ENCODE data around the gene APOBEC3B.
"Not testable (repeated sequence)": the region's sequence is repeated elsewhere in the genome, so short reads cannot be mapped to it uniquely, and the experiment has no call there.

Gene APOBEC3B

GRCh38 chr22:38956551-38956950, 25.6 kb upstream of the APOBEC3B start:
- DNase-seq, result no peak
- Histone ChIP-seq H3K9me3 (ENCODE audit: severe bottlenecking) (no peaks in the 10 kb centered on the region), H3K27me3 (ENCODE audit: insufficient read depth, low read depth, severe bottlenecking) (no peaks in the 10 kb centered on the region), H3K27ac (no peak overlapping the region), H3K36me3 (no peaks in the 10 kb centered on the region), H3K4me3 (ENCODE audit: low read depth, low read length) (no peak overlapping the region)
- no peak for TF ChIP-seq CTCF (IDR thresholded peaks at IDR 0.05; ENCODE audit: low read depth, low read length)

- no peaks in the 10 kb centered on the region for H3K27me3 ChIP-seq (ENCODE audit: insufficient read depth, low read depth, severe bottlenecking)
- TF ChIP-seq CTCF (IDR thresholded peaks at IDR 0.05; ENCODE audit: low read depth, low read length), result no peak
- H3K9me3 ChIP-seq (ENCODE audit: severe bottlenecking), result no peaks in the 10 kb centered on the region
- DNase-seq, result no peak
- H3K4me3 ChIP-seq (ENCODE audit: low read depth, low read length), result no peak within 1 kb of the TSS
- H3K27ac ChIP-seq, result no peak within 1 kb of the TSS
- no peaks in the 10 kb centered on the region for H3K36me3 ChIP-seq
Observed at GRCh38 chr22:38957046-38957770, 24.9 kb upstream of the APOBEC3B start, which contains the start of gene APOBEC3A. TSS of gene APOBEC3A (plus strand) at chr22:38957609. CDS start at chr22:38957692, 83 bp downstream.

GRCh38 chr22:38957808-38958650, 24.1 kb upstream of the APOBEC3B start:
- no peak for TF ChIP-seq CTCF (IDR thresholded peaks at IDR 0.05; ENCODE audit: low read depth, low read length)
- DNase-seq, result no peak
- Histone ChIP-seq H3K36me3 (no peaks in the 10 kb centered on the region), H3K9me3 (ENCODE audit: severe bottlenecking) (no peaks in the 10 kb centered on the region), H3K27me3 (ENCODE audit: insufficient read depth, low read depth, severe bottlenecking) (no peaks in the 10 kb centered on the region), H3K4me3 (ENCODE audit: low read depth, low read length) (no peak overlapping the region), H3K27ac (no peak overlapping the region)

- not testable (repeated sequence) for H3K9me3 ChIP-seq (ENCODE audit: severe bottlenecking); H3K27me3 ChIP-seq (ENCODE audit: insufficient read depth, low read depth, severe bottlenecking); H3K27ac ChIP-seq; H3K4me3 ChIP-seq (ENCODE audit: low read depth, low read length); H3K36me3 ChIP-seq; DNase-seq
Observed at GRCh38 chr22:38958651-38958943, 23.6 kb upstream of the APOBEC3B start.

- H3K27ac ChIP-seq, result no peak overlapping the region
- no peak for TF ChIP-seq CTCF (IDR thresholded peaks at IDR 0.05; ENCODE audit: low read depth, low read length)
- H3K4me3 ChIP-seq (ENCODE audit: low read depth, low read length), result no peak overlapping the region
- H3K27me3 ChIP-seq (ENCODE audit: insufficient read depth, low read depth, severe bottlenecking), result no peaks in the 10 kb centered on the region
- no peaks in the 10 kb centered on the region for H3K9me3 ChIP-seq (ENCODE audit: severe bottlenecking)
- H3K36me3 ChIP-seq, result no peaks in the 10 kb centered on the region
- DNase-seq, result no peak
Observed at GRCh38 chr22:38959590-38959989, 22.6 kb upstream of the APOBEC3B start.

- H3K36me3 ChIP-seq; DNase-seq; H3K27ac ChIP-seq; H3K4me3 ChIP-seq (ENCODE audit: low read depth, low read length); H3K27me3 ChIP-seq (ENCODE audit: insufficient read depth, low read depth, severe bottlenecking); H3K9me3 ChIP-seq (ENCODE audit: severe bottlenecking): not testable (repeated sequence)
Observed at GRCh38 chr22:38960673-38961072, 21.5 kb upstream of the APOBEC3B start.

- H3K36me3 ChIP-seq; H3K9me3 ChIP-seq (ENCODE audit: severe bottlenecking); H3K4me3 ChIP-seq (ENCODE audit: low read depth, low read length); H3K27me3 ChIP-seq (ENCODE audit: insufficient read depth, low read depth, severe bottlenecking); H3K27ac ChIP-seq: not testable (repeated sequence)
- peak; percentile 38 for DNase-seq
Observed at GRCh38 chr22:38963291-38963738, 18.8 kb upstream of the APOBEC3B start.
